ENCODE results near the gene TEKT3.

DNA sequence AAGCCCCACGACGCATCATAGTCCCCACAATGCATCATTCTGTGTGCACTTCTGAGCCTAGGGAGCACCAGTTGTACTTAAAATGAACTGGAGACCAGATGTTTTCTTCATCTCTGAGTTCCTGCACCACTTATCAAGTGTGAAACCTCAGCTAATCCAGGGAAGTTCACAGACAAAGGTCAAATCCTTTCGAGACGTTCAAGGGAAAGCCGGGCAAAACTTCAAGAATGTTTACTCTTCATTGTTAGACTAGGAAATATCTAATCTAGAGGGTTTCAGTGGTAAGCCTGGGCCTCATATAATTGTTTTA, 71.7 kb downstream of the TEKT3 start:
- TF ChIP-seq, protein P1, sequence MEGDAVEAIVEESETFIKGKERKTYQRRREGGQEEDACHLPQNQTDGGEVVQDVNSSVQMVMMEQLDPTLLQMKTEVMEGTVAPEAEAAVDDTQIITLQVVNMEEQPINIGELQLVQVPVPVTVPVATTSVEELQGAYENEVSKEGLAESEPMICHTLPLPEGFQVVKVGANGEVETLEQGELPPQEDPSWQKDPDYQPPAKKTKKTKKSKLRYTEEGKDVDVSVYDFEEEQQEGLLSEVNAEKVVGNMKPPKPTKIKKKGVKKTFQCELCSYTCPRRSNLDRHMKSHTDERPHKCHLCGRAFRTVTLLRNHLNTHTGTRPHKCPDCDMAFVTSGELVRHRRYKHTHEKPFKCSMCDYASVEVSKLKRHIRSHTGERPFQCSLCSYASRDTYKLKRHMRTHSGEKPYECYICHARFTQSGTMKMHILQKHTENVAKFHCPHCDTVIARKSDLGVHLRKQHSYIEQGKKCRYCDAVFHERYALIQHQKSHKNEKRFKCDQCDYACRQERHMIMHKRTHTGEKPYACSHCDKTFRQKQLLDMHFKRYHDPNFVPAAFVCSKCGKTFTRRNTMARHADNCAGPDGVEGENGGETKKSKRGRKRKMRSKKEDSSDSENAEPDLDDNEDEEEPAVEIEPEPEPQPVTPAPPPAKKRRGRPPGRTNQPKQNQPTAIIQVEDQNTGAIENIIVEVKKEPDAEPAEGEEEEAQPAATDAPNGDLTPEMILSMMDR (IDR thresholded peaks at IDR 0.05 in 2 of 3, conservative IDR thresholded peaks at IDR 0.05 in 1 of 3; ENCODE audit: insufficient read depth in 2 of 3, low read depth in 1 of 3, low read length in 3 of 3), result no peak
- no peak for TF ChIP-seq JUN (IDR thresholded peaks at IDR 0.05; ENCODE audit: borderline replicate concordance, low read depth, low read length)
- no peak for TF ChIP-seq JUN (CRISPR knock-in tag; IDR thresholded peaks at IDR 0.05; ENCODE audit: borderline replicate concordance)
- TF ChIP-seq FOS (IDR thresholded peaks at IDR 0.05; ENCODE audit: extremely low read depth, insufficient read length), result no peak
- TF ChIP-seq, protein P2, sequence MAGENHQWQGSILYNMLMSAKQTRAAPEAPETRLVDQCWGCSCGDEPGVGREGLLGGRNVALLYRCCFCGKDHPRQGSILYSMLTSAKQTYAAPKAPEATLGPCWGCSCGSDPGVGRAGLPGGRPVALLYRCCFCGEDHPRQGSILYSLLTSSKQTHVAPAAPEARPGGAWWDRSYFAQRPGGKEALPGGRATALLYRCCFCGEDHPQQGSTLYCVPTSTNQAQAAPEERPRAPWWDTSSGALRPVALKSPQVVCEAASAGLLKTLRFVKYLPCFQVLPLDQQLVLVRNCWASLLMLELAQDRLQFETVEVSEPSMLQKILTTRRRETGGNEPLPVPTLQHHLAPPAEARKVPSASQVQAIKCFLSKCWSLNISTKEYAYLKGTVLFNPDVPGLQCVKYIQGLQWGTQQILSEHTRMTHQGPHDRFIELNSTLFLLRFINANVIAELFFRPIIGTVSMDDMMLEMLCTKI (IDR thresholded peaks at IDR 0.05; ENCODE audit: partially characterized antibody), result no peak
- no peak for TF ChIP-seq SPI1 (IDR thresholded peaks at IDR 0.05; ENCODE audit: borderline replicate concordance, low read depth, low read length)
- no peak for TF ChIP-seq ZNF3 (CRISPR knock-in tag; IDR thresholded peaks at IDR 0.05)
- TF ChIP-seq MTF1 (CRISPR knock-in tag; IDR thresholded peaks at IDR 0.05; ENCODE audit: borderline replicate concordance), result no peak
- no peak for TF ChIP-seq MYC (IDR thresholded peaks at IDR 0.05; ENCODE audit: low read depth, low read length)
- no peak for TF ChIP-seq MYC (CRISPR knock-in tag; IDR thresholded peaks at IDR 0.05; ENCODE audit: borderline replicate concordance, low read depth)
- TF ChIP-seq POLR2A (conservative IDR thresholded peaks at IDR 0.05), result no peak
- TF ChIP-seq NCOA1 (IDR thresholded peaks at IDR 0.05; ENCODE audit: low read depth), result no peak

All from K562 (cell line).